Fibroblast of lung (primary cell): ENCODE measurements around the gene HDDC2. TPM values are rescaled to one million over a fixed set of nuclear protein-coding genes. Genes with fewer than 3 reads are reported as not detected.

Source experiments
- DNase-seq, 2 donors: peaks; one replicate each; pipeline versions ENCODE4 v3.0.0 to v3.0.0-alpha.2; 2010; ENCODE audit warnings: low read depth in 2 of 2
- H2AFZ ChIP-seq: 2 replicates; pipeline ENCODE4 v1.5.1; 2012; ENCODE audit warnings: low read length, control low read depth, inconsistent platforms
- H3K27ac ChIP-seq: 2 replicates; pipeline ENCODE4 v1.5.1; 2011; ENCODE audit warnings: low read length, control low read depth; ENCODE audit not compliant: insufficient read depth
- H3K27me3 ChIP-seq: 2 replicates; pipeline ENCODE4 v1.5.1; 2011; ENCODE audit warnings: mild to moderate bottlenecking, low read length; ENCODE audit not compliant: control insufficient read depth, insufficient read depth
- H3K36me3 ChIP-seq: 2 replicates; pipeline ENCODE4 v1.5.1; 2011; ENCODE audit warnings: low read length; ENCODE audit not compliant: control insufficient read depth, insufficient read depth
- H3K4me1 ChIP-seq: 2 replicates; pipeline ENCODE4 v1.5.1; 2011; ENCODE audit warnings: low read length; ENCODE audit not compliant: control insufficient read depth, insufficient read depth; ENCODE audit errors: extremely low read depth
- H3K4me2 ChIP-seq: 2 replicates; pipeline ENCODE4 v1.5.1; 2011; ENCODE audit warnings: low read length, control low read depth; ENCODE audit not compliant: insufficient read depth; ENCODE audit errors: extremely low read depth
- H3K4me3 ChIP-seq, 4 experiments: fragments of 200-600 bp in 1 of 4; sonication (generic) in 1 of 4; replicated peaks in 1 of 4; 2 replicates each; pipeline ENCODE4 v1.5.1; 2011 to 2016; ENCODE audit warnings: low read length in 4 of 4, low read depth in 3 of 4, mild to moderate bottlenecking in 3 of 4, control low read depth in 2 of 4, inconsistent platforms in 1 of 4, mixed read lengths in 1 of 4; ENCODE audit not compliant: insufficient read depth in 1 of 4; ENCODE audit errors: control extremely low read depth in 1 of 4
- H3K79me2 ChIP-seq: 2 replicates; pipeline ENCODE4 v1.5.1; 2012; ENCODE audit warnings: mild to moderate bottlenecking, low read length, inconsistent platforms; ENCODE audit not compliant: control insufficient read depth, insufficient read depth
- H3K9ac ChIP-seq: 2 replicates; pipeline ENCODE4 v1.5.1; 2011; ENCODE audit warnings: mild to moderate bottlenecking, low read length, control low read depth; ENCODE audit not compliant: insufficient read depth
- H3K9me3 ChIP-seq: 2 replicates; pipeline ENCODE4 v1.5.1; 2012; ENCODE audit warnings: low read depth, low read length; ENCODE audit not compliant: control insufficient read depth, insufficient read depth
- H4K20me1 ChIP-seq: 2 replicates; pipeline ENCODE4 v1.5.1; 2011; ENCODE audit warnings: low read length; ENCODE audit not compliant: control insufficient read depth, insufficient read depth; ENCODE audit errors: extremely low read depth
- EZH2 ChIP-seq: IDR thresholded peaks from 2 replicates; pipeline ENCODE4 v1.5.1; 2012; ENCODE audit warnings: low read length, control low read depth, mild to moderate bottlenecking; ENCODE audit errors: missing control alignments
- polyA plus RNA-seq, 2 donors: library from polyadenylated mRNA; depleted of rRNA in 1 of 2; stranded (reverse) in 1 of 2; unstranded in 1 of 2; fragments of >200 nt; gene quantifications; 2 replicates each; pipeline ENCODE4 v1.2.1, GENCODE V29; 2011 to 2012; ENCODE audit warnings: missing spikeins in 1 of 2
- total RNA-seq: library from RNA; depleted of rRNA; stranded (reverse); fragments of >200 nt; gene quantifications from 2 replicates; pipeline ENCODE4 v1.2.1, GENCODE V29; 2014
- TF ChIP-seq, protein P1 (sequence below), 2 donors: IDR thresholded peaks in 1 of 2; conservative IDR thresholded peaks in 1 of 2; 1 replicate in 1 of 2; 2 replicates in 1 of 2; pipeline ENCODE4 v1.5.1; 2011 to 2012; ENCODE audit warnings: low read length in 2 of 2, control low read depth in 1 of 2, inconsistent platforms in 1 of 2, low read depth in 1 of 2, mild to moderate bottlenecking in 1 of 2

HDDC2 gene
- total and polyA plus RNA-seq, 2 donors (not counting 1 experiment from before 2014, with no cell fraction given), result 58.8 to 174 TPM

DNA sequence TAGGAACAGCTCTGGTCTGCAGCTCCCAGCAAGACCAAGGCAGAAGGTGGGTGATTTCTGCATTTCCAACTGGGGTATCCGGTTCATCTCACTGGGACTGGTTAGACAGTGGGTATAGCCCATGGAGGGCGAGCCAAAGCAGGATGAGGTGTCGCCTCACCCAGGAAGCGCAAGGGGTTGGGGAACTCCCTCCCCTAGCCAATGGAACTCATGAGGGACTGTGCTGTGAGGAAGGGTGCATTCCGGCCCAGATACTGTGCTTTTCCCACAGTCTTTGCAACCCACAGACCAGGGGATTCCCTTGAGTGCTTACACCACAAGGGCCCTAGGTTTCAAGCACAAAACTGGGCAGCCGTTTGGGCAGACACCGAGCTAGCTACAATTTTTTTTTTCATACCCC is 21.8 kb downstream of the HDDC2 start:
- H2AFZ ChIP-seq, result no peak overlapping the region
- no peak overlapping the region for H3K9ac ChIP-seq
- no peak overlapping the region for H3K27ac ChIP-seq
- H3K27me3 ChIP-seq, result no peaks in the 10 kb centered on the region
- H4K20me1 ChIP-seq, result no peaks in the 10 kb centered on the region
- no peaks in the 10 kb centered on the region for H3K4me1 ChIP-seq
- H3K36me3 ChIP-seq, result no peaks in the 10 kb centered on the region
- H3K4me2 ChIP-seq, result no peak overlapping the region
- H3K79me2 ChIP-seq, result no peaks in the 10 kb centered on the region
- no peak for DNase-seq
- H3K4me3 ChIP-seq, result no peak overlapping the region
- H3K9me3 ChIP-seq, result no peaks in the 10 kb centered on the region
- TF ChIP-seq, protein P1, sequence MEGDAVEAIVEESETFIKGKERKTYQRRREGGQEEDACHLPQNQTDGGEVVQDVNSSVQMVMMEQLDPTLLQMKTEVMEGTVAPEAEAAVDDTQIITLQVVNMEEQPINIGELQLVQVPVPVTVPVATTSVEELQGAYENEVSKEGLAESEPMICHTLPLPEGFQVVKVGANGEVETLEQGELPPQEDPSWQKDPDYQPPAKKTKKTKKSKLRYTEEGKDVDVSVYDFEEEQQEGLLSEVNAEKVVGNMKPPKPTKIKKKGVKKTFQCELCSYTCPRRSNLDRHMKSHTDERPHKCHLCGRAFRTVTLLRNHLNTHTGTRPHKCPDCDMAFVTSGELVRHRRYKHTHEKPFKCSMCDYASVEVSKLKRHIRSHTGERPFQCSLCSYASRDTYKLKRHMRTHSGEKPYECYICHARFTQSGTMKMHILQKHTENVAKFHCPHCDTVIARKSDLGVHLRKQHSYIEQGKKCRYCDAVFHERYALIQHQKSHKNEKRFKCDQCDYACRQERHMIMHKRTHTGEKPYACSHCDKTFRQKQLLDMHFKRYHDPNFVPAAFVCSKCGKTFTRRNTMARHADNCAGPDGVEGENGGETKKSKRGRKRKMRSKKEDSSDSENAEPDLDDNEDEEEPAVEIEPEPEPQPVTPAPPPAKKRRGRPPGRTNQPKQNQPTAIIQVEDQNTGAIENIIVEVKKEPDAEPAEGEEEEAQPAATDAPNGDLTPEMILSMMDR (conservative IDR thresholded peaks at IDR 0.05 in 1 of 2, IDR thresholded peaks at IDR 0.05 in 1 of 2; ENCODE audit: low read depth in 1 of 2, low read length in 2 of 2), result no peak
- no peak for TF ChIP-seq EZH2

DNA sequence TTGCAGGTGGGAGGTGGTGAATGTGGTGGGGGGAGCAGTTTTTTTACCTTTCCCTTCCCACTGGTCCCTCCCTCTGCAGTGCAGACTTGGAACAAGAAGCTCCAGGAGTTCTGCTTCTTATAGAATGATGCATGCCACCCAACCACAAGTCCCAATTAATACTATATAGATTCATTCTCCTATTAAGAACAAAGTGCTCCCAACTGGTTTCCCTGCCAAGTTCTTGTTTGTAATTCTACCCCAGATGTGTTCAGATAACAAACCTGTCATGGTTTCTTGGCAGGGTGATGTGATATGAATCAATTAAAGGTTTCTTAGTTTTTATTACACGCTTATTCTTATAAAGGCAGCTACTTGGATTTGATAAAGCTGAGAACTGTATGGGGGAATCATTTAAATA is 23.9 kb downstream of the HDDC2 start:
- no peak overlapping the region for H2AFZ ChIP-seq
- no peak for DNase-seq
- H3K27ac ChIP-seq, result no peak overlapping the region
- H4K20me1 ChIP-seq, result no peaks in the 10 kb centered on the region
- no peak overlapping the region for H3K4me2 ChIP-seq
- TF ChIP-seq EZH2, result no peak
- TF ChIP-seq, protein P1 (conservative IDR thresholded peaks at IDR 0.05 in 1 of 2, IDR thresholded peaks at IDR 0.05 in 1 of 2; ENCODE audit: low read depth in 1 of 2, low read length in 2 of 2), result no peak
- no peak overlapping the region for H3K4me3 ChIP-seq
- H3K4me1 ChIP-seq, result no peaks in the 10 kb centered on the region
- H3K36me3 ChIP-seq, result peaks cover 4% of the 10 kb centered on the region
- H3K9me3 ChIP-seq, result no peaks in the 10 kb centered on the region
- no peaks in the 10 kb centered on the region for H3K27me3 ChIP-seq
- no peaks in the 10 kb centered on the region for H3K79me2 ChIP-seq
- H3K9ac ChIP-seq, result no peak overlapping the region

DNA sequence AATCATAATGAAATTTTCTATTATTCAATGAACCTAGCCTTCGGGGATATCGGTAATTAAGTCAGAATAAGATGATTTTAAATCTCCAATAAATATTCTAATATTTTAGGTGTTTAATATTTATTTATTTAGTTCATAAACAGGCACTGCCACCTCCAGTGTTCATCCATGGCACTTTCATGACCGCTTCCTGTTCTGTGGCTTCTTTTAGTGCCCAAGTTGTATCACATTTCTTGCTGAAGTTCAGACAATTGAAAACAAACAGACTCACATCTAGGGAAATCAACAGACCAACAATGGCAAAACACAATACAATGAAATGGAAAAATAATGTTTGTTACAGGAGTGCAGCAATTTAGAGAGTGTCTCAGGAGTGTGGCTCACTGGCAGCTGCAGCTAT is 26.0 kb downstream of the HDDC2 start:
- H4K20me1 ChIP-seq, result no peaks in the 10 kb centered on the region
- no peak overlapping the region for H3K9ac ChIP-seq
- no peaks in the 10 kb centered on the region for H3K9me3 ChIP-seq
- H3K4me1 ChIP-seq, result no peaks in the 10 kb centered on the region
- DNase-seq, result no peak
- H3K27ac ChIP-seq, result no peak overlapping the region
- H3K79me2 ChIP-seq, result no peaks in the 10 kb centered on the region
- TF ChIP-seq, protein P1 (conservative IDR thresholded peaks at IDR 0.05 in 1 of 2, IDR thresholded peaks at IDR 0.05 in 1 of 2; ENCODE audit: low read depth in 1 of 2, low read length in 2 of 2), result no peak
- no peak for TF ChIP-seq EZH2
- H3K27me3 ChIP-seq, result no peaks in the 10 kb centered on the region
- no peak overlapping the region for H3K4me2 ChIP-seq
- no peak overlapping the region for H2AFZ ChIP-seq
- no peak overlapping the region for H3K4me3 ChIP-seq
- peaks cover 8% of the 10 kb centered on the region for H3K36me3 ChIP-seq
